AG20443 (cell line): Measurements from ENCODE around the gene BABAM1.
A peak's percentile ranks its signal among the peaks of the same experiment; 100 is the strongest.

Experiments
- DNase-seq: peaks from one replicate; pipeline ENCODE4 v3.0.0; 2012; ENCODE audit warnings: low spot score, mixed read lengths

The BABAM1 gene

DNA sequence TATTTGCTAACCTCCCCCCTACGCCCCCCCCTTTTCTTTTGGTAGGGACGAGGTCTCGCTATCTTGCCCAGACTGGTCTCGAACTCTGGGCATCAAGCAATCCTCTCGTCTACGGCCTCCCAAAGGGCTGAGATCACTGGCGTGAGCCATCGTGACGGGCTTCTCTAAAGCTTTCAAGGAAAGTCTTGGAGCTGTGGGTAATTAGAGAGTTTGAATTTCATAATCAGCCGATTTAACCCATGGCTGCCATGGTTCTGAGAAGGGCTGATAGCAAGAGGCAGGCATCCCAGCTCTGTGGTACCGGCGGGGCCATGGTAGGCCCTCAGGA, 36.7 kb downstream of the BABAM1 start:
- DNase-seq: no peak

DNA sequence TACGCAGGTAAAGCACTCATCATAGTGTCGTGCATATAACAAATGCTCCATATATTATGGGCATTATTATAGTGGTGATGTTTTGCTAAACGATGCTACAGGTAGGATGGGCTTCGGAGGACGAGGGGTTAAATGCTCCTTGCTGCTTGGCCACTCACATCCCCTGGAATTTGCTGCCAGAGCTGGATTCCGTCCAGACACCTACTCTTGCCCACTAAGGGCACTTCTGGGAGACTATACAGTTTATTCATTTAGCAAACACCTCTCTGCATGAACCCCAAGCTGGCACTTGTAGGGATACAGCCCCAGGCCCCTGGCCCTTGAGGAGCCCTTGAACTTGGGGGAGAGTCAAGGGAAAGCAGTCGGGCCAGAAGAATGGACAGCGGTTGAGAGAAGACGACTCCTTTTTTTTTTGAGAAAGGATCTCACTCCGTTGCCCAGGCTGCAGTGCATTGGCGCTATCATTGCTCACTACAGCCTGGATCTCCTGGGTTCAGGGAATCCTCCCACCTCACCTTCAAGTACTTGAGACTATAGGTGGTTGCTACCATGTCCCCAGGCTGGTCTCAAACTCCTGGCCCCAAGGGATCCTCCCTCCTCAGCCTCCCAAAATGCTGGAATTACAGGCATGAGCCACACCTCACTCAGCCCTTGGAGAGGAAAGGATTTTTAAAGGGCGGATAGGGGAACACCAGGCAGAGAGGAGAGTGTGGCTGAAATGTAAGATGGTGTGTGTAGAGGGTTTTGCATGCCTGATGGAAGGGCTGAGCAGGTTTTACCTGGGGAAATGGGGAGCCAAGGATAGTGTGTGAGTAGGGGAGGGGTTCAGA, 37.4 kb downstream of the BABAM1 start:
- no peak for DNase-seq

DNA sequence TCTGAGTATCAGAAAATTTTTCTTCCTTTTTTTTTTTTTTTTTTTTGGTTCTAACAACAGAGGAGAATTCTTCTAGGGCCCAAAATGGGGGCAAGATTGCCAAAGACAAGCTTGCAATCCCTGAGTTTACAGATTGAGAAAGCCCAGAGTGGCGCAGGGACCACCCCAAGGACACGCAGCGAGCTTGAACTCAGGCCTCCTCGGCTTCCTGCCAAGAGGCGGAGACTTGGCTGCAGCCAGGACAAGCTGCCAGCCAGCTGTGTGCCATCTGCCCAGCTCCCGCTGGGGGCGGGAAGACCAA, 37.9 kb downstream of the BABAM1 start:
- no peak for DNase-seq

DNA sequence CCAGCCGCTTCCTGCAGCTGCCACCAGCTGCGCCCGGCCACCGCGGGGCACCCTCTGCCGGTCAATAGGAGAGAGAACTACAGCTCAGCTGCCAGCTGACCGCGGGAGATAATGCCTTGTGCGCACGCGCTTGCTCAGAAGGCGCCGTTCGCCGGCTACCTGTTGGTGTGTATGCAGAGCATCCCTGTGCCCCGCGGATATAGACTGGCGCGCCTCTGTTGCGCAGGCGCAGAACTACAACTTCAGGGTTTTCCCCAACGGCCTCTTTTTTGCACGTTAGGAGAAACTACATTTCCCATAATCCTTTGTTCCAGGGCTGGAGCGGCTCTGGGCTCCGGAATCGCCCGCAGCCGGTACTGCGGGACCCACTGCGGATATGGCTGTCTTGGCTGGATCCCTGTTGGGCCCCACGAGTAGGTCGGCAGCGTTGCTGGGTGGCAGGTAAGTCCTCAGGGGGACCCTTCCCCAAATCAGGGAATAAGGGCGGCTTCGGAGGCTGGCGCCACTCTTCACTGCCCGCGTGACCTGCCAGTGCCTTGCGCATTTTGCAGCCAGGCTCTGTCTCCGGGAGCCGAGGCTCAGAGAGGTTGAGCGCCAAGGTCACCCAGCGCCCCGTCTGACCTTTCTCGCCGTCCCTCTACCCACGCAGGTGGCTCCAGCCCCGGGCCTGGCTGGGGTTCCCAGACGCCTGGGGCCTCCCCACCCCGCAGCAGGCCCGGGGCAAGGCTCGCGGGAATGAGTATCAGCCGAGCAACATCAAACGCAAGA, 38.5 kb downstream of the BABAM1 start, which contains the start of gene MRPL34:
MRPL34 (plus strand) TSS at position 356 of the 768 bp plus-strand sequence; CDS start at position 377, 21 bp downstream.
- peak; percentile 88 for DNase-seq

DNA sequence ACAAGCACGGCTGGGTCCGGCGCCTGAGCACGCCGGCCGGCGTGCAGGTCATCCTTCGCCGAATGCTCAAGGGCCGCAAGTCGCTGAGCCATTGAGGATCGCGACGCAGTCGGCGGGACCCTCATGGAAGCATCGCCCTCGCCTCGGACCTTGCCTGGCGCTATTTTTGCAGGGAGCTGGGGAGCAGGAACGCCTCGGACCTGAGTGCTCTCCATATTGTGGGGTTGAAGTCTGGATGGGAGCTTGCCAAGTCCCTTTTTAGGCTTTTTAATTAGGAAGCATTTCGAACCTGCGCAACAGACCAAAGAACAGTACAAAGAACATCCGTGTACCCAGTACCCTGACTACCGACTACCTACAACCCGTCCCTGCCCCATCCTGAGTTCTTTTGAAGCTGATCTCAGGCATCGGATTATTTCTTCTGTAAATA, 39.1 kb downstream of the BABAM1 start:
- no peak for DNase-seq

DNA sequence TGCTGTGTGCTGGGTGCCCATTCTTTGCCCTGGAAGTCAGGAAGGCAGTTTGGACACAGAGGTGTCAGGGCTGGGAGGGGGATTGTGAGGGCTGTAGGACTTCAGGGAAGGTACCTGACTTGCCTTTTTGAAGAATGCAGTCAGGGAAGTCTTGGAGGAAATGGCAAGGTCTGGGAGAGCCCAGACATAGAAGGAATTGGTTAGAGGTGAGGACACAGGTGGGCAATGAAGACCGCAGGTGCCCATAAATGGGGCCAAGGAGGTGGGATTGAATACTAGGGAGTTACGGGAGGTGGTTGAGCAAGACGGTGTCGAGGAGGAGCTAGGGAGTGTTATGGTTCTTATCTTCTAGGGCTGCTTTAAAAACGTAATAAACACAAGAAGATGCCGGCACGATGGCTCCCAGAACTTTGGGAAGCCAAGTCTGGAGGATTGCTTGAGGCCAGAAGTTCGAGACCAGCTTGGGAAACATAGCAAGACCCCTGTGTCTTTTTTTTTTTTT, 40.7 kb downstream of the BABAM1 start:
- no peak for DNase-seq

DNA sequence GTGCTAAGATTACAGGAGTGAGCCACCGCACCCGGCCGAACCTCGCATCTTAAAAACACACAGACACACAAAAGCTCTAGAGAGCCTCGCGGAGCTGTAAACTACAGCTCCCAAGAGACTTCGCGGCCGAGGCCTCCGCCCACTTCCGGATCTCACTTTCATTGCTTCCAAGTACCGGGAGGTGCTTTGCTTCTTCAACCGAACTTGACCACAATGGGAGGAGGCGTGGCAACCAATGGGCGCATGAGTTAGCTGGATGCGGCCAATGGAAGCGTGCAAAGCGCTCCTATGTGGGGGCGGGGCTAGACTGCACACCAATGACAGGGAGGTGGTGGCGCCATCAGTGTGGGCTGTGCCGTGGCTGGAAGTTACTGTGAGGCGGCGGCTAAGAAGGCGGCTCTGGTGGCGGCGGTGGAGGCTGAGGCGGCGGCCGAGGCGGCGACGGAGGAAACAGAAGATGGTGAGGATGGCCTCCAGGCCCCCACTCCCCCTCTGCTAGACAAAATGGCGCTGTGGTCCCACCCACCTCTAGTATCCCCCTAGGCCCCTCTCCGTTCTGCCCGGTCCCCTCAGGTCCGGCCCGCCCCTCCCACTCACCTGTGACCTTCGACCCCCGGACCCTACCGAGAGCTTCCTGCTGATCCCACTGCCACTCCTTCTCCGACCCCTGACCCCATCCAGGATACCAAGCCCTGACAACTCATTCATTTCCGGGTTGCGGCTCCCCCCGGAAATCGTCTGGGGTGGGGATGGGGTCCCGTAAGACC, 42.1 kb downstream of the BABAM1 start, which contains the start of gene DDA1:
DDA1 (plus strand) TSS at position 366 of the 767 bp plus-strand sequence; CDS start at position 458, 92 bp downstream.
- peak; percentile 98 for DNase-seq

DNA sequence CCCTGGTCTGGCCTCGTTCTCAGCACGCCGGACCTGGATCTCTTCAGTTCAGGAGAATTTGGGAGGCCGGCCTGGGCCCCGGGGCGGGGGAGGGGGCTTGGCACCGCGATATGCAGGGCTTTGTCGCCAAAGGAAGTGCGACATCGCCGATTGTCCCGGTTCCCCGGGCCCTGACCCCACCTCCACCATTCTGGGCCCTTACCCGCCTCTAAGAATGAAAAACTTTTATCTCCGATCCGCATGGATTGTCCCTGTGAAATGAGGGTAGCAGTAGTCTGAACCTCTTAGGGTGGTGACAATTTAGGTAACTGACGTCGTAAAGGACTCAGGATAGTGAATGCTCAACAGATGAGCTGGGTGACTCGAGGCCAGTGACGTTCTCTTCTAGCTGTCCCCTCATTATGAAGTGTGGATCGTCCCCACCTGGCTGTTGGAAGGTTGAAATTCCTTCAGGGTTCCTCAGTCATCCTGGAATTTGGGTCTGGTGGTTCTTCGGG, 42.8 kb downstream of the BABAM1 start:
- DNase-seq: no peak

DNA sequence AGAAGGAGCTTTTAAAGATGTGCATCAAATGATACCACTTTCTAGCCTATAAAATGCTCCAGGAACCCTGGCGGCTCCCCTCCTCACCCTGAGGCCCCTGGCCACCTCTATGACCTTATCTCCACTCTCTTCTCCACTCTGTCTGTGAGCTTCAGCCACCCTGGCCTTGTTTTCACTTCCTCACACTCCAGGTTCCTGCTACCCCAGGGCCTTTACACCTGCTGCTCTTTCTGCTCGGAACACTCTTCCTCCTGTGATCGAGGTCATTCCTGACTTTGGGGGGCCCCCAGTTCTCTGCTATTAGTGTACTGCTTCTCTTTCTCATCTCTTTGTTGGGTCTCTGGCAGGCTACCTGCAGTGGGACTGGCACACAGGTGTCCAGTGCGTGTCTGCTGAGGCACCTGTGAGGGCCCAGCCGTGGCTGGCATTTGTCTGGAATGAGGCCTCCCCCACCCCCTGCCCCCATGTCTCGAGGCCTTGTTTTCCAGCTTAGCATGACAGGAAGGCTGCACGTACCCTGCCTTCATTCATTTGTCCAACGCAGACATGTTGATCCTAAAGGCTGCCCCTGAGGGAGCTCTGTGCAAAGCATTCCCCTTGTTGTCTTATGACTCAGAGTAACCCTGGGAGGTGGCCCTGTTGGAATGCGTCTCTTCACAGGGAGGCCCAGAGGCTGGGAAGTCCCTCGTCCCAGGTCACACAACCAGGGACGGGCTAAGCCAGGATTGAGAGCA, 44.4 kb downstream of the BABAM1 start:
- peak; percentile 46 for DNase-seq

DNA sequence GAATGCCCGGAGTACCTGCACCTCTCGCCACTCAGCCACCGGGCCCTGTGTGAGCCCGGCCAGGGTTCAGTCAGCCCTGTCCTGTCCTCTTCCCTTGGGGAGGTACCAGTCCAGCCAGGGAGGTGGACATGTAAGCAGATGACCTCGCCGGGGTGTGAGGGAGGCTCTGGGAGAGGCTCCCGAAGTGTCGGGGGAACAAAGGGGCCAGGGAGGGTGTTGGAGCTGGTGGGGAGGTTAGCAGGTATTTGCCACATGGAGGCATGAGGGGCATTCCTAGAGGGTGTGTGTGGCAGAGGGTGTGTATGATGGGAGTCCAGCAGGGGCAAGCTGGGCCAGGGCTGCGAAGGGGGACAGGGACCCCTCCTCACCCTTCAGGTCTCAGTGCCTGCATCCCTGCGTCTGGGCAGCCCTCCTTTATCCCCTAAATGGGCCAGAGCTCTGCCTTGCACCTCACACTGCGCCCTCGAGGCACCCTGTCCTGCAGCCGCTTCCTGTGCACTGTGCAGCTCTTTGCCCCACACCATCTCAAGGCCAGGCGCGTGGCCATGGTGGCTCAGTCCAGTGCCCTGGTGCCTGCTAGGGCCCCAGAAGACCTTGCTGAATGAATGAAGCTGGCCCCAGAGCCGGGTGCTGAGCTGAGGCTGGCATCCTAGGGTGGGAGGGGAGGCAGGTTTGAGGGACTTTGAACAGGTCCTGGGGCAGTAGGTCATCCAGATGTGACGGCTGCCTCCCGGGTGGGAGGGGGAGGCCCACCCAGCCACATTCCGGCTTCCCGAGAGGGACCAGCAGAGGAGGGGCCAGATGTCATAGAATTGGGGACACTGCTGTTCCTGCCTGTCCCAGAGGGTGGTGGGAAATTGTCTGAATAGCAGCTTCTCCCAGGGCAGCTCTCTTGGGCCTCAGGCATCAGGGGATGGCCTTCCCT, 45.2 kb downstream of the BABAM1 start:
- no peak for DNase-seq

DNA sequence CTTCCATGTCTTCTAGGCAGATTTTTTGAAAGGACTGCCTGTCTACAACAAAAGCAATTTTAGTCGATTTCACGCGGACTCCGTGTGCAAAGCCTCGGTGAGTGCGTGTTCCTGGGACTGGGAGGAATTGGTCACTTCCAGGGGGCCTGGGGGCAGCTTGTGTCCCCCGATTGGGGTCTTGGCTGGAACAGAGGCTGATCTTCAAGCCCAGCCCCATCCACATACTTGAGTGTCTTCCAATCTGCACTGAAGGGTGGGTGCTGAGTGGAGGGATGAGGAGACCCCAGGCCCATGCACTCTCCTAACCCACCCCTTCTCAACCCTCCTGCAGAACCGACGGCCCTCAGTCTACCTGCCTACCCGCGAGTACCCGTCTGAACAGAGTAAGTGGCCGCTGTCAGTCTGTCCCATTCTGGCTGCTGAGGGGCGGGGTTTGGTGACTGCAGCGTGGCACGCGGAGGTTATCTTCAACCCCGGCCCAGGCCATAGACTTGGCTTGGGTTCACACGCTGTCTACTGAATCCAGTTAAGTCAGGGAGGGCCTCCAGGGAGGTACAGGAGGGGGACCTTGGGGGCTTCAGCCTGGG, 46.9 kb downstream of the BABAM1 start:
- DNase-seq: no peak

DNA sequence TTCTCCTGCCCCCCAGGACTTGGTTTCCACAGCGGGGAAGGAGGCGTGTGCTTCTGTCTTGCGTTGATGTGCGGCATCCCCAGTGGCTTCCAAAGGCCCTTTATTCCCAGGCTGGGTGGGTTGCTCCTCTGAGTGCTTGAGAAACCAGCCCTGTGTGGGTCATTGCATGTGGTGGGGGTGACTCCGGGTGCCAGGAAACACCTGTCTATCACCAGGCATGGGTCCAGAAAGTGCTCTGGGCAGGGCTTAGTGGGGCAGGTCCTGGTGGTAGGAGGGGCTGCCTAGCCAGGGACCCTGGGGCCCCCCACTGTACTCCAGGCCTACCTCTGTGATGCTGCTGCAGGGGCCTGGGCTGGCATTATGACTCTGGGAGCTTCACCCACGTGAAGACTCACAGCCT, 51.7 kb downstream of the BABAM1 start:
- DNase-seq: no peak

DNA sequence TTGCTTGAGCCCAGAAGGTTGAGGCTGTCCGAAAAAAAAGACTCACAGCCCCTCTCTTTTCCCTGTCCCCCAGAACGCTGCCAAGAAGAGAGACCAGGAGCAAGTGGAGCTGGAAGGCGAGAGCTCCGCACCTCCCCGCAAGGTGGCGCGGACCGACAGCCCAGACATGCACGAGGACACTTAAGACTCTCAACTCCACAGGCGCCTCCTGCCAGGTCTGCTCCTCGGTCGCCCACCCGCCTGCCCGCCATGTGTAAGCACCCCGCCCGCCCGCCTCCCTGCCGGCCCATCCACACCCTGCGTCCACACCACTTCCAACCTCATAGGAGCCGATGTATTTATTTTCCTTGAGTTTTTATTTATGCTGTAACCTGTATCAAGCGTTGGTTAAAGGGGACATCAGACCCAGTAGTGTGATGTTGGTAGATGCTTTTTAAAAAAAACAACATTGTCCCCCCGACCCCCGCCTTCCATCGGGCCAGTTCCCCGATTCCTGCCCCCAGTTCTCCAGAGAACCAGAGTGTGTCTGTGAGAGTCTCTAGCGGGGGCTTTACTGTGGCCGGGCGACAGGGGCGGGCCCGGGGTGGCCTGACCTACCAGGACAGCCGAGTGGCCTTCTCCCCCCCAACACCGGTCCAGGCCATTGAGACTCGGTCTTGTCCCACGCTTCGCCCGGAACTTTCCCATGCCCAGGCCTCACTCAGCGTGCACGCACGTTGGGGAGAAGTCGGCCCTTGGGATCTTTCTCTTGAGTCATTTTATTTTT, 52.4 kb downstream of the BABAM1 start:
- no peak for DNase-seq

DNA sequence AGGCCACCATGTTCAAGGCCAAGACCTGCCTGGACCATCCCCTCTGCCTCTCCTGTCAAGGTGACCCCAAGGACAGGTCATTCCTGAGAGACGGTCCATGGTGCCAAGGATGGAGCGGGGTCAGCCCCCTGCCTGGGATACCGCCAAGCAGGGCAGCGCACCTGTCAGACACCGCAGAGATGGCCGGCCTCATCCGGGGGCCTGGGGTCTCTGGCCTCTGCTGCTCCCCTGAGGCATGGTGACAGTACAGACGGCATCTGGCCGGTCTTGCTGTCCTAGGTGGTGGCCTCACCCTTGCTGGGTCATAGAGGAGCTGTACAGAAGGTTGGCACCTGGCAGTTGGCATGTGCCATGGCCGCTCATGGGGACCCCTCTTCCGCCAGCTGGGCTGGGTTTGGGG, 53.2 kb downstream of the BABAM1 start:
- no peak for DNase-seq

DNA sequence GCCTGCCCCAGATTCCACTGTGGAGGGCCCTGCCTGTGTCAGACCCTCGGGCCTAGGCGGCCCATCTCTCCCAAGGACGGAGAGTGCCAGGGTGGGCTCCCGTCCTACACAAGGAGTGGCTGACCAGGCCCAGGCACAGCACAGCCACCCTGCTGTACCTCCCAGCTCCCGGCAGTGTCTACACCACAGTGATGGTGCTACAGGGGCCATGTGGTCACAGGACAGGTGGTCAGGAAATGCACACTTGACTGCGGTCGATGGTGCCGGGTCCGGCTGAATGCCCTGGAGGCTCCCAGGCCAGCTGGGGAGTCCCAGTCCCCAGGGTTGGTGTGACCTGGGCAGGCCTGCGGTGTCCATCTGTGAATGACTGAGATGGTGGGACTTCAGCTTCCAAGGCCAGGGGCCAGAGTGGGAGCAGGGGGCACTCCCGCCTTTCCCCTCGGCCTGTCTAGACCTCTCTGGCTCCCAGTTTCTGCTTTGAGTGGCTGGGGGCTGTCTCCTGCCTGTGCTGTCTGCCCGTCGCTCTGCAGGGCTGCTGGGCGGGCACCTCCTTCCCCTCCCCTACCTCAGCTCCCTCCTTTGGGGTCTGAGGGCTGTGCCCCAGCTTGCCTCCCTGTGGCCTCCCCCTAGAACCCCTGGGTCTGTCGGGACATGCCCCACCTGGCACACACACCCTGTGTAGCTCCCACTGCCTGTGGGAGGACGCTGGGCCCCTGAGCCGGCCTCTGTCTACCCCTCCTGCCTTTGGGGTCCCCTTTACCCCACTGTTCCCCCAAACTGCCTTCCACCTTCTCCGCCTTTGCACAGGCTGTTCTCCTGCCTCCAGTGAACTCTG, 54.6 kb downstream of the BABAM1 start:
- no peak for DNase-seq

DNA sequence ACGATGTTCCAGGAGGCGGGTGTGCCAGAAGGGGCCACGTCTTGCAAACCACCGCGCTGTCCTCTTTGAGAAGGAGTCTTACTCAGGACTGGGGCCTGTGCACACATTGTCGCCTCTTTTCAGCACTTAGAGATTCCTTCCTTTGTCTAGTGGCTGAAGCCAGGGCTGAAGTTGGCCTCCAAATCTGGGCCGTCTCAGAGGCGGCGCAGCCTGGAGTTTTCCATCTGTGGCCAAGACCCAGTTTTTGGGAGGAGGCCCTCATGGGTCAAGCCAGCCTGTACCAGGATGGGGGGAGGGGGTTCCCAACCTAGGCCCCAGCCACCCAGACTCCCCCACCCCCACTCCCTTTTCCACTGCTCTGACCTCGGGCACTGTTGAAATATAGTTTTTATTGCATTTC, 55.6 kb downstream of the BABAM1 start:
- DNase-seq: no peak

DNA sequence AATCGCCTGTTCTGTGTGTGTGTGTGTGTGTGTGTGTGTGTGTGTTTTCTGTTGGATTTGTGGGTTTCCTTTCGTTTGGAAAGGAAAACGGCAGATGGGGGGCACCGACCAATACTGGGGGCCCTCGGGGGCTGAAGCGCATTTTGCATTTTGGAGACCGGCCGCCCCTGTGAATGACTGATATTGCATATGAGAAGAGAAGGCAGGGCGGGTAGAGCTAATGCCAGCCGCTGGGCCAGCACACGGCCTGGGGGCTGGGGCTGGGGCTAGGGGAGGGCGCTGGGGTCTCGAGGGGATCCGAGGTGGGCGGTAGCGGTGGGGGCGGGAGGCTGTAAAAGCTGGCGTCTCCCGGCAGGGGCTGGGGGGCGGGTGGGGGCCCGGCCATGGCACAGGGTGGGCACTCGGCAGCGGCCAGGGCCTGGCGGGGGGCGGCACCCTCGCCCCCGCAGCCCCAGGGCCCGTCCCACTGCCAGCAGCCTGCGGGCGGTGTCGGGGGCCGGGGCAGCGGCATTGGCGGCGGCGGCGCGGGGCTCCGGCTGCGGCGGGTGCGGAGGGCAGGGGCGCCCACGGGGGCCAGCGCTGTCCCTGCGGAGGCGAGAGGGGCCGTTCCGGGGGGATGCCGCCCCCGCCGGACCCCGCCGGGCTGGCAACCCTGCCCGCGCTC, 56.2 kb downstream of the BABAM1 start:
- no peak for DNase-seq

DNA sequence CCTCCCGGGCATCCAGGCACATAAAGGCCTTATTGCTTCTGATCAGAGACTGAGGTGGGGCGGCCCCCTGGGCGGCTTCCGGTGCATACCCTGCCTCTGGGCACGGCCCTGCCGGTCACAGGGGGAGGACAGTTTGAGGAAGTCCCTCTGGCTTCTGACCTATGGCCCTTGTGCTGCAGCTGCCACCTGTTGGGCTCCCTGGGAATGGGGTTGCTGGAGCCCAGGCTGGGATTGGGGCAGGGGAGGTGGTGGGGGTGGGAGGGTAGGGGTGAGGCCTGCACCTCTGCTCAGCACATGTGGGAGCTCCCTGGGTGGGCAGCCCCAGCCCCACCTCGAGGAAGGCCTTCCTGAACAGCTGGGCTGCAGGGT, 56.7 kb downstream of the BABAM1 start:
- no peak for DNase-seq
